Upper lobe of right lung (tissue), 1 donor: ENCODE data around the gene RHBDF2. TPM values are rescaled to one million over a fixed set of nuclear protein-coding genes. Genes with fewer than 3 reads are reported as not detected.

Source experiments
- ATAC-seq: fragments of 200-7000 bp; cut with Tn5 transposase; one replicate; pipeline ENCODE4 v1.9.1; 2020; ENCODE audit warnings: mild to moderate bottlenecking, moderate library complexity
- DNase-seq: peaks from one replicate; pipeline ENCODE4 v3.0.0-alpha.2; 2020
- H3K27ac ChIP-seq: fragments of 200-600 bp; one replicate; pipeline ENCODE4 v1.8.0; 2022
- H3K27me3 ChIP-seq: fragments of 200-600 bp; one replicate; pipeline ENCODE4 v1.8.0; 2022; ENCODE audit warnings: mild to moderate bottlenecking
- H3K36me3 ChIP-seq: fragments of 200-600 bp; one replicate; pipeline ENCODE4 v1.8.0; 2022
- H3K4me1 ChIP-seq: fragments of 200-600 bp; one replicate; pipeline ENCODE4 v1.8.0; 2022
- H3K4me3 ChIP-seq: fragments of 200-600 bp; one replicate; pipeline ENCODE4 v1.8.0; 2022; ENCODE audit warnings: mild to moderate bottlenecking
- H3K9me3 ChIP-seq: fragments of 200-600 bp; one replicate; pipeline ENCODE4 v1.8.0; 2022
- intact Hi-C: fragments of 100-400 bp; cut with DNase I; formaldehyde crosslinking; loops from one replicate; pipeline ENCODE4 v1.11.0; 2022
- long read RNA-seq: library from polyadenylated mRNA; unstranded; transcript quantifications from one replicate; pipeline ENCODE4 v2.0.0, GENCODE V29; 2021
- total RNA-seq: library from RNA; stranded (reverse); fragmentation: NEBNext Ultra II Directional; extraction: Animal tissue kit (Norgen Biotek cat#: 25700); gene quantifications from one replicate; pipeline ENCODE4 v1.2.1, GENCODE V29; 2021
- TF ChIP-seq, protein P1 (sequence below): fragments of 200-600 bp; IDR thresholded peaks from one replicate; pipeline ENCODE4 v1.8.0; 2022; ENCODE audit warnings: antibody characterized with exemption
- donor health status: DM: no; HTN: yes; CAD: no; lungs with severe emphysema.

RHBDF2 gene
- 46.4 TPM for total RNA-seq
- long read RNA-seq, partial matches to known transcripts = 44 of 89 reads
- long read RNA-seq, other reads (novel, unspliced or antisense) = 43 of 89 reads

DNA sequence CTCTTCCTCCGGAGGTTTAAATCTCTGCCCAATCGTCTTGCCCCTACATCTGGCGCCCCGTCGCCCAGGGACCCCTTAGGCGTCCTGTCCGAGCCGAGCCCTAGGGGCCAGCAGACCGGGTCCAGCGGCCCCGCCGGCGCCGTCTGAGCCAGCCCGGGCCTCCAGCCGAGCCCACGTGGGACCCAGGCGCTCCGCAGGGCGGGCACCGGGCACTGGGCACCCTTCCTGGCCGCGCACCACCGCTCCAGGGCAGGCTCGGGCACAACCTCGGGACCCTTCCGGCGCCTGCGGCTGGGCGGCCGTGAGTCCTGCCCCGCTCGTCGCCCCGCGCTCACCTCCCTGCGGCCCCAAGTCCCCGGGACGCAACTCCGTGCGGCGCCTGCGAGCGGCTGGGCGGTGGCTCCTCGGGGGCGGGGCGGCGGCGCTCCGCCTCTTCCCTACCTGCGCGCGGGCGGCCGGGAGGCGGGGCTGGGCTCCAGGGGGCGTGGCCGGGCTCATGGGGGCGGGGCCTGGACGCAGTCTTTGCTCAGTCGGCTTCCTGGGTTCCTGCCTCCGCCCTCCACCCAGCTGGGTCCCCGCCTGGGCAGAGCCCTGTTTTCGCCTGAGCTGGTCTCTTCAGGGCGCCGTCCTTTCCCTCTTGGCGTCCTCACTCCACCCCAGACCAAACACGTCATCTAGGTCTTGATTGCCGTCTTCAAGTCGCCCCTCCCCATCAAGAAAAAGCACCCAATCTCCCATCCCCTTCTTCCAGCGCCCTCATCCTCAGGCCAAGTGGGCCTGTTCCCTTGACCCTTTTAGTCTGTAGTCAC, at the start of gene RHBDF2:
Gene RHBDF2 (minus strand): TSS at position 406 of the 809 bp plus-strand sequence. CDS start 19,899 bp downstream, outside the sequence.
- TF ChIP-seq, protein P1, sequence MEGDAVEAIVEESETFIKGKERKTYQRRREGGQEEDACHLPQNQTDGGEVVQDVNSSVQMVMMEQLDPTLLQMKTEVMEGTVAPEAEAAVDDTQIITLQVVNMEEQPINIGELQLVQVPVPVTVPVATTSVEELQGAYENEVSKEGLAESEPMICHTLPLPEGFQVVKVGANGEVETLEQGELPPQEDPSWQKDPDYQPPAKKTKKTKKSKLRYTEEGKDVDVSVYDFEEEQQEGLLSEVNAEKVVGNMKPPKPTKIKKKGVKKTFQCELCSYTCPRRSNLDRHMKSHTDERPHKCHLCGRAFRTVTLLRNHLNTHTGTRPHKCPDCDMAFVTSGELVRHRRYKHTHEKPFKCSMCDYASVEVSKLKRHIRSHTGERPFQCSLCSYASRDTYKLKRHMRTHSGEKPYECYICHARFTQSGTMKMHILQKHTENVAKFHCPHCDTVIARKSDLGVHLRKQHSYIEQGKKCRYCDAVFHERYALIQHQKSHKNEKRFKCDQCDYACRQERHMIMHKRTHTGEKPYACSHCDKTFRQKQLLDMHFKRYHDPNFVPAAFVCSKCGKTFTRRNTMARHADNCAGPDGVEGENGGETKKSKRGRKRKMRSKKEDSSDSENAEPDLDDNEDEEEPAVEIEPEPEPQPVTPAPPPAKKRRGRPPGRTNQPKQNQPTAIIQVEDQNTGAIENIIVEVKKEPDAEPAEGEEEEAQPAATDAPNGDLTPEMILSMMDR = no peak
- Histone ChIP-seq H3K36me3 (no peaks in the 10 kb centered on the region), H3K9me3 (no peaks in the 10 kb centered on the region), H3K4me1 (peaks cover 34% of the 10 kb centered on the region), H3K27ac (peak within 1 kb of the TSS; percentile 91), H3K4me3 (peak within 1 kb of the TSS; percentile 82), H3K27me3 (no peaks in the 10 kb centered on the region)
- ATAC-seq (peak; percentile 95), DNase-seq (peak; percentile 96)
- intact Hi-C loops = no loop called here

DNA sequence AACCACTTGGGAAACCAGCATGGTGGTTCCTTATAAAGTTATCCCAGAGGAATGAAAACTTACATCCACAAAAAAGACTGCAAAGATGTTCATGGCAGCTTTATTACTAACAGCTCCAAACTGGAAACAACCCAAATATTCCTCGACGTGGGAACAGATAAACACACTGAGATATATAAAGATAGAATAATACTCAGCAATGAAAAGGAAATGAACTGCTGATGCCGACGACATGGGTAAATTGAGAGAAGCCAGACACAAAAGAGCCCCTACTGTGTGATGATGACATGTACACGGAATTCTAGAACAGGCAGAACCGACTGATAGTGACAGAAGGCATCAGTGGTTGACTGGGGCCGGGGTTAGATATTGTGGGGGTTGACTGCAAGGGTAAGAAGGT, 48.3 kb upstream of the RHBDF2 start:
- Histone ChIP-seq H3K9me3 (no peaks in the 10 kb centered on the region), H3K27me3 (no peaks in the 10 kb centered on the region), H3K4me1 (peaks cover 44% of the 10 kb centered on the region), H3K4me3 (peak overlapping the region; percentile 24), H3K27ac (no peak overlapping the region), H3K36me3 (no peaks in the 10 kb centered on the region)
- TF ChIP-seq, protein P1 = no peak
- intact Hi-C loops = no loop called here
- DNase-seq (no peak), ATAC-seq (no peak)

DNA sequence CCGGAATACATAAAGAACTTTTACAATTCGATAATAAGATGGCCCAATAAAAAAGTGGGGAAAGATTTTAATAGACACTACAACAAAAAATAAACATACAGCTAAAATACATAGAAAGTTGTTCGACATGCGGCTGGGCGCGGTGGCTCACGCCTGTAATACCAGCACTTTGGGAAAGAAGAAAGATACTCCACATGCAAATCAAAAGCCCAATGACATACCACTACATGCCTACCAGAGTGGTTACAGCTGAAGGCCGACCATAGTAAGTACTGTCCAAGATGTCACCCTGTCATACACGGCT, 47.9 kb upstream of the RHBDF2 start:
- H3K27ac ChIP-seq = no peak overlapping the region
- intact Hi-C loops = no loop called here
- peak overlapping the region; percentile 24 for H3K4me3 ChIP-seq
- H3K36me3 ChIP-seq = no peaks in the 10 kb centered on the region
- TF ChIP-seq, protein P1 = no peak
- H3K9me3 ChIP-seq = no peaks in the 10 kb centered on the region
- no peak for DNase-seq
- peaks cover 46% of the 10 kb centered on the region for H3K4me1 ChIP-seq
- no peaks in the 10 kb centered on the region for H3K27me3 ChIP-seq
- no peak for ATAC-seq

DNA sequence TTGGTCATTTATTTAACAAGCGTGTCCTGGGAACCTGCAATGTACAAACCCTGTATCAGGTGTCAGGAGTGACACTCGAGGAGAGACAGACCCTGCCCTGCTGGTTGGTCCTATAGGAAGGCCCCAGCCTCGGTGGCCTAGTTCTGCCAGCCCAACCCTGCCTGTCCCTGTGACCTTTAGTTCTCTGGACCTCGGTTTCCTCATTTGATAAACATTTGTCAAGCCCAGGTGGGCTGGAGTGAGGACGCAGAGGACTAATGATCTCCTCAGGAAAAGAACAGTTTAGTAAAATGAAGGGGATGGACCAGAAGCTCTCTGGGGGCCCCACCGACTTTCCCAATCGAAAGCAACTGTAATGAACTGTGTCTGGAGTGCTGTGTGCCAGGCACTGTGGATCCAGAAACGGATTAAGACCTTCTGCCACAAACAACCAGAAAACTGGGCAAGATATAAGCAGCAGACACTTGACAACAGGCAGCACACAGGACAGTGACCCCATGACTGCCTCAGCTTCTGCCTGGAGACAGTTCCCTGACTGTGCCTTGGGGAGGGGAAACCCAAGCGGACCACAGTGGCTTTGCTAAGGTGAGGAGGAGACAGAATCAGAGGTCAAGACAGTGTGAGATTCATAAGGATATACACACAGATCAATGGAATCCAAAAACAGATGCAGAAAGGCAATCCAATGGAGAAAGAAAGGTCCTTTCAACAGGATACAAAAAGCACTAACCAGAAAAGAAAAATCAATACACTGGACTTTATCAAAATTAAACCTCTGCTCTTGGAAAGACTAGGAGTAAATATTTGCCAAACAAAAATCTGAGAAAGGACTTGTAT, 47.4 kb upstream of the RHBDF2 start:
- no peak for ATAC-seq
- TF ChIP-seq, protein P1 = no peak
- Histone ChIP-seq H3K27ac (no peak overlapping the region), H3K9me3 (no peaks in the 10 kb centered on the region), H3K4me1 (peaks cover 50% of the 10 kb centered on the region), H3K4me3 (peak overlapping the region; percentile 24), H3K27me3 (no peaks in the 10 kb centered on the region), H3K36me3 (no peaks in the 10 kb centered on the region)
- intact Hi-C loops = no loop called here
- no peak for DNase-seq

DNA sequence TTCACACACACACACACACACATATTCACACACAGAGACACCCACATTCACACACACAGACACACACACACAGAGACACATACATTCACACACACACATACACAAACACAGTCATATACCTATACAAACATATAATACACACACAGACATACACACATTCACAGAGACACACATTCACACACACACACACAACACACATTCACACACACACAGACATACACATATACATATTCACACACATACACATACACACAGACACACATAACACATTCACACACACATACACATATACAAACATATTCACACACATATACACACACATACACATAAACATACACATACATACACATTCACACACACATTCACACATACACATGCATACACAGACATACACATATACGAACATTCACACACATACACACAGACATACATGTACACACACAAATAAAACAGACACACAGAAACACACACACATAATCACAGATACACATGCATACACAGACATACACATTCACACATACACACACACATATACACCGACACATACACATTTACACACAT, 46.5 kb upstream of the RHBDF2 start:
- Histone ChIP-seq H3K4me1 (peaks cover 53% of the 10 kb centered on the region), H3K9me3 (no peaks in the 10 kb centered on the region), H3K27ac (no peak overlapping the region), H3K36me3 (no peaks in the 10 kb centered on the region), H3K4me3 (no peak overlapping the region), H3K27me3 (no peaks in the 10 kb centered on the region)
- ATAC-seq = no peak
- TF ChIP-seq, protein P1 = no peak
- no peak for DNase-seq
- intact Hi-C loops = no loop called here
